DMS53 treated with DMSO at 0.1 percent for 48 hours (cell line): ENCODE data around the gene RIN2.

Source experiments
- DNase-seq: peaks from one replicate; lab custom pipeline; 2025; ENCODE audit not compliant: unreplicated experiment; lab: John Stamatoyannopoulos, UW

RIN2 gene

DNA sequence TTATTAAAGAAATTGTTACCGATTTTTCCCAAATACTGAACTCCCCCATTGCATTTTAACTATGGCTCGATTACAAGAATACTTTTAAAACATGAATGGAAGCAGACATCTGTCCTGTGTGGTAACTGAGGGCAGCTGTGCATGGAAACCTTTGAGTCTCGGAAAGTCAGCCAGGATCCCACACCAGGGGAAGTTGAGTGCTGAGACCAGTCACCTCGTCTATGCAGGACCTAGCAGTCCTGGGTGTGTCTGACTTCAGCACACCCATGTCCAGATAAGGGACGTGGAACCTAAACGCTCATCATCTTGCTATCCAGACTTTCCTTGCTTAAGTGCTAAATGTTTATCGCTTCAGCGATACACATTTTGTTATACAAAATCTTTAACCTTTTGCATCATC lies 6.1 kb downstream of the RIN2 start:
- no peak for DNase-seq

DNA sequence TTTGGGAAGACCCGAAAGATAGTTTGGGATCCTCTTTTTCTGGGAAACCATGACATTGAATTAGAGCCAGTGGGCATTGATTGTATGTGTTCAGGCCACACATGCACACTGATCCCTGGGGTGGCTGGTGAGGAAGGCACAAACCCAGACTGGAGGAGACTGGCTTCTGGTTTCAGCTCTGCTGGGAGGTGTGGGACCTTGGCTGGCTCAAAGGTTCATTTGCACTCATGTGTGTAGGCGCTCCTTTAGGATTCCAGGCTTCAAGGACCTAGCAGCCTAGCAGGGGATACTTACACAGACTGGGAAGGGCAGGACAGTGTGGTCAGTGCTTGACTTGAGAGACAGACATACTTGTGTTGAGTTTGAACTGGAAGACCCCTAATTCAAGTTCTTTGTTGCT lies 7.2 kb downstream of the RIN2 start:
- DNase-seq: no peak

DNA sequence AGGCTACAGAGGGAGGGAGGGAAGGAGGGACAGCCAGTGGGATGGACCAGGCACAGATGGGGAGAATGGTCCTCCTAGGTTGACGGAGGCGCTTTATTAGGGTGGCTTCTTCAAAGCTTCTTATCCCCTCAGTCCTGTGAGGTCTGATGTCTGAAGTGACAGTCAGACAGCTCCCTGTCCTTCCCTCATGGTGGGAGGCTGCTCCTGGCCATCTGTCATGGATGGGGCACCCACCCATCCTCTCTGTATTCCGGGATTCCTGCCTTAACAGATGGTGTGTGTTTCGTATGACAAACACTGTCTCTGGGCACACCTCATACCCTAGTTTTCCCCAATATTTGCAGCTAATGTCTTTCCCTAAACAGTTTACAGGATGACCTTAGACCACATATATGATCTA lies 7.9 kb downstream of the RIN2 start:
- DNase-seq: no peak

DNA sequence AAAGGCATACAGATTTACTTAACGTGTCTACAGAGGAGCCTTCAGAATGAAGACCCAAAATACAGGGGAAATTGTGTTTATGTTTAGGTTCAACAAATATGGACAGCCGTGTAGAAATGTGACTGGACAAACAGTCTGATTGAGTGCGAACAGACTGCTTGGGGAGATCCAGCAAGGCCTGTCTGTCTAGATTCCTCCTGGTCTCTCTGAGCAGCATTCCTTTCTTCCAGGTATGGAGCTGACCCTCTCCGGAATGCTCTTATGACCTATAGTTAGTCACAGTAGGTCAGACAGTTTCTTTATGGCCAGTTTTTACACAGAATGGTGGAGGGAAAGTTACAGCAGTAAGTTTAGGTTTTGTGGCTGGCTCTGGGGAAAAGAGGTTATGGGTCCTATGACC lies 9.0 kb downstream of the RIN2 start:
- no peak for DNase-seq

DNA sequence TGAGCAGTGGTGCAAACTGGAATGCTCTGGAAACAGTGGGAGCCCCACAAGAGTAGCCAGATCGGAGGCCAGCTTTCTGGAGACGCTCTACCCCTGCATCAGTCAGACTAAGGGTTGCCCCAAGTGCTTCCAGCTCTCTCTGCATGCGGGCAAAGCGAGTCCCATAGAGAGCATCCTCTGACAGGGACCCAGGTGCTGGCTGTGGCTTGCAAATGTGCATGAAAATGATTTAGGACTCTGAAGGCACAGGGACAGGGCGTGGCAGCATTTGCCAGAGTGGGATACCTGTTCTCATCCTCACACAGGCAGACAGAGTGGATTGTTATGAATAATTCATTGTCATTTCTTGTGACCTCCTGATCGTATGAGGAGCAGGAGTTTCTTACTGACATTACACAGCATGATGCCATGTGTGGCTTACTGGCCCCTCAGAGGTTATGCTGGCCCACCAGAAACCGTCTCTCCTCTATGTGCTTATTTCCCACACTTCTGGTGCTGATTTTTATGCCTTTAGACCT lies 10.3 kb downstream of the RIN2 start:
- DNase-seq: no peak

DNA sequence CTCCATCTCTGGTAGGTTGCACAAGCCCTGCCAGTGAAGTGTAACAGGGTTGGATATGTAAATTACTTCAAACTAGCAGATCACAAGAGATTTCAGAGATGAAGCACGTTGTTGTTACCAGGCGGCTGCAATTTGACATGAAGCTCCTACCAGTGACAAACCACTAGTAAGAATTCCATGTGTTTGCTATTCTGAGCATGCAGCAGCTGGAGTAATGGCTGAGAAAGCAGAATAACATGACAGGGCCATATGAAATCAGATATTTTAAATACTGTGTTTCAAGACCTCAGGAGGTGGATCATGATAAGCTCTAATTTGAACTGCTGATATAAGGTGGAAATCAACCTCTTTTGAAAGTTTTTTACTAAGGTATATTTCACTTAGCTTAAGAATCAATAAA lies 11.4 kb downstream of the RIN2 start:
- DNase-seq: no peak

DNA sequence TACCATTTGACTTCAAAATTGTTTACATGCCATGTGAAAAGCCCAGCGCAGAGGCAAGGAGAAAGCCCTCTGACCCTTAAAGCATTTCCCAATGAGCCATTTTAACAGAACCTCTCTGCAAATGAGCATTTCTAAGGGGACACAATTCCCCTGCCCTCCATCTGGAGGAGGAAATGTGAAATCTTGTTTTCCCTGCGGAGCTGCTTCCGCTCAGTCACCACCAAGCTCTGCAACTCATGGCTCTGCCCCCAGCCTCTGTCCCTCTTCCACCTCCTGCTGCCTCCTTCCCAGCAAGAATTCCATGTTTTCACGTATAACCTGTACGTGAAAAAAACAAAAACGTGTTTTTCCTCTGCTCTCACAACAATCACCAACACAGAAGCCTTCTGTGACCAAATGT lies 12.3 kb downstream of the RIN2 start:
- no peak for DNase-seq

DNA sequence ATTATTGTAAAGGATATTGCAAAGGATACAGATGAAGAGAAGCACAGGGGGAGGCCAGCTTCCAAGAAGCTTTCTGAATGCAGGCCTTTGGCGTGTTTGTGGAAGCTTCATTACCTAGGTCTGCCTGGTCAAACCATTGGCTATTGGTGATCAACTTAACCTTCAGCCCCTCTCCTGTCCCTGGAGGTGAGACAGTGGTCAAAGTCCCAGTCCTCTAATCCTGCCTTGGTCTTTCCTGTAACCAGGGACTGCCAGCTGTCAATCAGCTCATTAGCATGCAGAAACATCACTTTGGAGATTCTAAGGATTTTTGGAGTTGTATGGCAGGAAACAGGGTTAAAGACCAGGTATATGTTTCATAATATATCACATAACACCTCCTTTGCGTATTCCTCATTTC lies 13.0 kb downstream of the RIN2 start:
- no peak for DNase-seq

DNA sequence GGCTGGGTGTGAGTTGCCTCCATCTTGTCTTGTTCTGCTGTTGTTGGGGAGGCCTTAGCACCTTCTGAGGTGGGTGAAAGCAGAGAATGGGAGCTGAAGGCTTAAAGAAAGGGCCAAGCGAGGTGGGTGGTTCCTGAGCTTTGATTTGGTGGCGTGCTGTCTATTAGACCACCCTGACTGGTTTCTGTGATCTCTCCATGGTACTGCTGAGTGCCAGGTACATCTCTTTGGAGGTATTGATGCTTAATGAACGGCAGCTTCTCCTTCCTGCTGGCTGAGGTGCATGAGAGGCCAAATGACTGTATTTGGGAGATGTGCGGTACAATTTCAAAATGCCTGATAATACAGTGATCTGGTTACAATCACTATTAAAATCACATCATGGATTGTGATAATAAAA lies 15.4 kb downstream of the RIN2 start:
- no peak for DNase-seq

DNA sequence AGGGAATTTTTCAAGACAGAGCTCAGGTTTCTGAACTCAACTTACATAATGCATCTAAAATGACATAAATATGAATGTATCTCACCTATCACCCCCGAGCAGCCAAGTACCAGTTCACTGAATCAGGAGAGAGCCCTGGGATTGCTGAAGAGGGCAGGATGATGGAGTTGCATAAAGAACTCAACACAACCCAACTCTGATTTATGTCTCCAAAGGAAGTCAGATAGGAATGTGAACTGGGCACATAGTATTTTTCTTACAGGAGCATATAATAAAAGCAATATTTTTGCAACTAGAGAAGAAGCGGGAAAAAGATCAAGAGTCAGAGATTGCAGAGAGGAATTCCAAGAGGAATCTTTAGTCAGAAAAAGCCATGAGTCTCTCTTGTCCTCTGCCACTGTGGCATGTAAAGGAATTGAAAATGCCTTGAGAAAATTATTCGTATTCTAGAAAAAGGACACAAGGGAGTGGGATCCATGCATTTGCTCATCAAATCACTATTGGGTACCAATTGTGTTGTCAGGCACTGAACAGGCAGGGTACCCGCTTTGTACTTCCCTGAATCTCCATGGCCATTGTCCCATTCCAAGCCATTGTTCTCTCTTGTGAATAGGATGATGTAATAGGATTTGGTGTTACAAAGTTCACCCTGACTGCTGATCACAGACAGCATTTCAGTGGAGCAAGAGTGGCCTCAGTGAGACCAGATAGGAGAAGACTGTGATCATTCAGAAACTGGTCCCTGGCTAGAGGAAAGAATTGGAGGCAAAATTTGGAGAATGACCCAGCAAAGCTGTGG lies 16.3 kb downstream of the RIN2 start:
- no peak for DNase-seq

DNA sequence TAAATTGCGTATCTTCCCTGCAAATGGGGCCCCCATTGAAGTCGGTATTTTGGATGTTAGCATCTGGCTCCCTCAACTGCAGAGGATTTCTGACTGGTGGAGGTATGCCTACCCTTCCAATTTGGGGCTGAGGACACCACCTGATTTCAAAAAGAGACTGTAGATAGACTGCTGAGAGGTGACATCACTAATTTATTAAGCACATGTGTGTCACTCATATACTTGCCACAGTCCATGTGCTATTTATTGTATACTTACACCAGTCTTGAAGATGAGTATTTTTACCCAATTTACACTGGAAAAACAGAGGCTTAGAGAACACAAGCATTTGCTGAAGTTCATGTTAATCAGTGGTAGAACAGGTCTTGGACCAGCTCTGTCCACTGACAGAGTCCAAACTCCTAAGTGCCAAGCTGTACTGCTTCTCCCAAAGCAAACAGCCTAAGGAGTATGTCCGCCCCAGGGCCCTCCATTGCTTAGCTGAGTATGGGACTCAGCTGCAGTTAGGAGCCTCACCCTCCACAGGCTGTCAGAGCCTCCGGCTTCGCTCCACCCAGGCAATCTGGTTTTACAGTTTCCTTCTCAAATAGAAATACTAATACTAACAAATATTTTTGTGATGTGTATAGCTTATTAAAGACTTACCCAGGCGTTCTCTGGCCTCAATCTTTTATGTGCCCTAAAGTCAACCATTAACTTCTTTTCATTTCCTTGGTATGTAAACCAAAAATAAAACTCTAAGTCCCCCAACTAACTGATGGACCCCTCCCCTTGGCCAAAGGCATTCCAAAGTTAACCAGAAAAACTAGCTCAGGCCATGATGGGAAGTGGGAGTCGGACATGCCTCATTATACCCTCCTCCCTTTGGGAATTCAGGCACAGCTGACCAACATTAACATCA lies 17.5 kb downstream of the RIN2 start:
- DNase-seq: no peak

DNA sequence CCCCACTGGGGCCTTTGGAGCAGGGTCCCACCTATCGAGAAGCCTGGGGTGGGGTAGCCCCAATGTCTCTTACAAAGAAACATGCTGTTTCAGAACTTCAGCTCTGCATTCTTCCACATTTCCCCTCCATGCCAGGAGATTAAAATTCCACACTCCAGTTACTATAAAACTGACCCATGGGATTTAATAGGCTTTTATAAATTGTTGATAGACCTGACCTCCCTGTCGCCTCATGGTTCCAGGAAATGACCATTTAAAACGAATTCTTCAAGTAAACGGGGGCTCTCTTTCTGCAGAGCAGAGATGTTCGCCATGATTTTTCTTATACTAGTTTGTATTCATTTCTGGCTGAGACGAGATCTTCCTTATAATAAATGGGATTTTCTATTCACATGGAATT lies 19.3 kb downstream of the RIN2 start:
- DNase-seq: no peak

DNA sequence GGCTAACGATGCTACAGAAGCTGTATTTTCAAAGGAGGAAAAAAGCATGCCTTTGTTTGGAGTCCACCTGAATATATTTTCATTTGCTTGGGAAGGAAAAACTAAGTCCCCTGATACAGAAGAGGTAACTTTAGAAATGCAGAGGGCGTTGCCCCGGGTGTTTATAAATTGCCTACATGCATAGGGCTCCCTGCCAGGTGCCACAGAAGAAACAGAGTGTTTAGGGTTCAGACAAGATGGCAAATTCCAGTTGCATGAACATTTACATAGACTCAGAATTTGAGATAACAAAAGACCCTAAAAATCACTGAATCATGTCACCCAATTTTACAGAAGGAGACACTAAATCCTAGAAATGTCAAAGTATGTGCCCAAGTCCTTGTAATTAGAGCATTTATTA lies 19.9 kb downstream of the RIN2 start:
- no peak for DNase-seq

DNA sequence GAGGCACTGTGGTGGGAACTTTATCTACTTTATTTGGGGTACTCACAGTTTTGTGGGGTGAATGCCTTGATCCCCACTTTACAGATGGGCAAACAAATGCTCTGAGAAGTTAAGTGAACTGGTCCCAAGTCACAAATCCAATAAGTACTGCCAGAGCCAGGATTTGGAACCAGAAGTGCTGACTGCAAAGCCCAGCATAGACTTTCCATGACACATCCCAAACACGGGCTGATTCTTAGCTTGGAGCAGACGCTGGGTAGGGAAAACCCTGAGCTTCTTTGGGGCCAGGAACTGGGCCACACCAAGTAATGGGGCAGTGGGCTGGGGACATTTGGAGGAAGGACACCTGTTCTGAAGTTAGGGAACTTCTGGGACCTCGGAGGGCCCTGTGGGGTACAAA lies 20.3 kb downstream of the RIN2 start:
- DNase-seq: no peak

DNA sequence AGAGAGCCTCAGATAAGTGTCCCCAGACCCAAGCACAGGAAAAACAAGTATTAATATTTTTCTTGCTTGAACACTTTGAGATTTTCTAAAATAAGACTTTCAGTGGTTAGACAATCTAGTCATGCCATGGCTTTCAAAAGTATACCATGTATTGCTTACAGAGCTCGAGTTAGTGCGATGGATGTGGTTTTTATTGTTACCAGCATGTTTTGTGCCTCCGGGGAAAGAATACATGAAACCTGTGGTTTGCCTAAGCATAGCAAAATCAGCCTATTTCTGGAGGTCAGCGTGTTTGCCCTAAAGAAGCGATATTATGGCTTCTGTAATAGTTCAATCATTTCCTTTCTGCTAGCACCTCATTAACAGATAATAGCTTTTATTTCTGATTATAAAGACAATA lies 21.6 kb downstream of the RIN2 start:
- no peak for DNase-seq

DNA sequence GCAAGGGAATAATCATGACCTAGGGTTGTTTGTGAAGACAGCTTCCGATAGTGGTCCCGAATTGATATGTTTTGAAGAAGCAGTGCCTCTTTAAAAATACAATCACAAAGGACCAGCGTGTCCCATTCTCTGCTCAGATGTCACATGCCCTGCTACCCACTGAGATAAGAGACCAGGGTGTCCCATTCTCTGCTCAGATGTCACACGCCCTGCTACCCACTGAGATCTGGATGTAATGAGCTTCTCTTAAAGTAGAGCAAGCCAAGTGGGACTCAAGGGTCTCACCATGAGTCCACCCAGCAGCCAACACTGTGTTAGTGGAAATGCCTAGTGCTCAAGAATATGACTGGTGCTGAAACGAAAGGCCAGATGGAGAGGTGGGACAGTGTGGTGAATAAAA lies 22.2 kb downstream of the RIN2 start:
- DNase-seq: no peak

DNA sequence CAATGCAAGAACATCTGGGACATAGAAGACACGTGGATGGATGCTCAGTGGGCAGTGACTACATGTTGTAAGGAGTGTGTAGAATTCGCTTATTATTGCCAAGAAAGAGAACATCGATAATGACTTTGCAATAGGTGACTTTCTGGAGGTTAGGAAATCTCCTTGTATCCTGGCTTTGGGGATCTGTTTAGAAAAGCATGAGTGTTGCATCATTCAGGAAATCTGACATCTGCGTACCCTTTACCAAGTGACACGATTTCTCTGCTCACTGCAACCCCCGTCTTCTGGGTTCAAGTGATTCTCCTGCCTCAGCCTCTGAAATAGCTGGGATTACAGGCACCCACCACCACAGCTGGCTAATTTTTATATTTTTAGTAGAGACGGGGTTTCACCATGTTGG lies 23.2 kb downstream of the RIN2 start:
- no peak for DNase-seq

DNA sequence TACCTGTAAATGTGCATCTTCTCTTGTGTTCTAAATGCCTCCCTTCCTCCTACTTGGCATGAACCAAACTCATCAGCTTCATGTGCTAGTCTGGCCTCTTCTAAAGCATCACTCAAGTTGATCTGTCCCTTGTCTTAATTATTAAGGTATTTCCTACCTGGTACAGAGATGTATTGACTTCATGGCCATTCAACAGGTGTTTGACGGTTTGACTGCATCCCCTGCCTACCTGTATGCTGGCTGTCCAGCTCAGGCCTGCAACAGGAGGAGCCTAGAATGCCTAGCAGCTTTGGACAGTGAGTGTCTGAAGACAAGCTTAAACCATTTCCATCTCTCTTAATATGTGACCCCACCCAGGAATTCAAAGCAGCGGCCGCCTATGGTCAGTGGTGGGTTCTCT lies 24.6 kb downstream of the RIN2 start:
- no peak for DNase-seq

DNA sequence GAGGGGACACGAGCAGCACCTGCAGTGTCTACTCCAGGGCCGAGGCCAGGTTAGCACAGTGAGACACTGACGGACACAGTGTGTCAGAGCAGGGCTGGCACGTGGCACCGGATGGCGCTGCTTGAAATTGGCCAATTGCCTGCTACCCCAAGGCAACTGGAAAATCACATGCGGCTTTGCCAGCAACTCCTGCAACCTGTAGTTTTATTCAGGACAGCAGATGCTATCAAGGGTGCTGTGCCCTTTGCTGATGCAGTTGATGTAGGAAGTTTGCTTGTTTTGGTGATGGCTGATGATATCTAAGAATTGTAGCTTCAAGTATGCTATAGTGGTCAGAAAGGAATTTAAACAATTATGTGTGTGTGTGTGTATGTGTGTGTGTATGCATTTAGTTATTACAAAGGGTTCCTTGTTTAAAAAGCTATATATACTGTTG lies 25.9 kb downstream of the RIN2 start:
- DNase-seq: no peak

DNA sequence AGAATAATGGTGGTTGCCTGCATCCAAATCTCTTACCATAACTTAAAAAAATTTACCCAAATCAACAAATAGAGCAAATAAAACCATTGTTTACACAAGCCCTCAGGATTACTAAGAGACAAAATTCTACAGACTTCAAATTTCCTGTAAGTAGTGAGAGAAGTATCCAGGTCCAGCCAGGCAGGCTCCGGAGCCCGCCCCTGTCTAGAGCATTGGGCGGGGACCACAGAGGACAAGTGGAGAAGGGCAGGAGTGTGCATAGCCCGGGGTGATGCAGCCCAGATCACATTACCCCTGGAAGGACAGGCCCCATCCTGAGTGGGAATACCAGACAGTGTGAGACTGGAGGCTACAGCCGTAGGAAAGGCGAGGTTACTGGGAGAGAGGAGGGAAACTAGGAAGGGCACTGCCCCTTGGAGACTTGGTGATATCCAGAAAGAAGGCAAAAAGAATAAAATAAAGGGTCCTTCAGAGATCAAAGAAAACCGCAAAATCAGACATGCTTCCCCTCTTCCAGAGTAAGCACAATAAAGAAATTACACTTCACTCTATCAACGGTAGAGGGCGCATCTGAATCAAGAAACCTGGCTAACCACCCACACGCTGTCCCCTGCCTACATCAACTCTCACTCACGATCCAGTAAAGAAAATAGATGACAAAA lies 26.6 kb downstream of the RIN2 start:
- DNase-seq: peak; percentile 87

DNA sequence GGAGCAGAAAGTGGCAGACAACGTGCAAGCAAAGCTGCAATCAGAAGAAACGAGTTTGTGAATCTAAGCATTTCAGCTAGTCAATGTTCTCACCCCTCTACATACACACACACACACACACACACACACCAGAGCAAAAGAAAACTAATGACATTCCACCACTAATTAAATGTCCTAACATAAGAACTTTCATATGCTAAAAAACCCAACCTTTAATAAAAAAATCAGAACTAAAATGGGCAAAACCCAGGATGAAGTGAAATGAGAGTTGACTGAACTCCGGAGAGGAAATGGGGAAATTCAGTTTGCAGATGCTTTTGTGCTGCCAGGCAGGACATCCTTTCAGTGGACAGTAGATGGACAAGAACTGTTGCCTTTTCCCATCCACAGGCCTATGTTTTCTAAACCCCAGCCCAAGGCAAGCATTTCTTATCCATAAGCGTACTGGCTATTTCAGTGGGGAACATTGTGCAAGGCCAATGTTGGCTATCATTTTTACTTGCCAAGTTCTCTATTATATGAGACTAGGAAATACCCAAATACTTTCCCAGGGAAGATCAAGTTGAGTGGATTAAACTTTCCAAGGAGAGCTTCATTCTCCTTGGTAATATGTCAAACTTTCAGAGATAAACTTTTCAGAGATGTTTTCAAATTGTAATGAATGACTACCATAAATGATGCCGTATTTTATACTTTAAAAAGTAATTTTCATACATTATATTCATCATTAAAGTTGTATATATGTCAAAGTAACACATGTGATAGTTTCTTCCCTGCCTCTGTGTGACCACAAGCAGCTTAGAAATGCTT lies 27.3 kb downstream of the RIN2 start:
- no peak for DNase-seq
